WTC11 (cell line): ENCODE measurements around the gene SEPTIN10.

Experiments
- CBFB ChIP-seq: sonication (generic); formaldehyde crosslinking; IDR thresholded peaks from 2 replicates; pipeline ENCODE4 v1.8.1; 2022; ENCODE audit warnings: mild to moderate bottlenecking, low read depth, missing genetic modification reagents
- MXD4 ChIP-seq: fragments of 250-450 bp; sonication (Bioruptor Pico); IDR thresholded peaks from 2 replicates; pipeline ENCODE4 v1.8.0; 2021; ENCODE audit warnings: mild to moderate bottlenecking, moderate library complexity, borderline replicate concordance
- NFATC4 ChIP-seq: fragments of 250-450 bp; sonication (Bioruptor Pico); IDR thresholded peaks from 2 replicates; pipeline ENCODE4 v1.9.0; 2021; ENCODE audit warnings: mild to moderate bottlenecking
- NR1H2 ChIP-seq: sonication (generic); formaldehyde crosslinking; IDR thresholded peaks from 2 replicates; pipeline ENCODE4 v1.9.0; 2021; ENCODE audit warnings: mild to moderate bottlenecking, moderate library complexity, missing genetic modification reagents
- NR3C1 ChIP-seq: sonication (generic); formaldehyde crosslinking; conservative IDR thresholded peaks from 2 replicates; pipeline ENCODE4 v1.8.1; 2023; ENCODE audit warnings: low read depth, mild to moderate bottlenecking, missing genetic modification reagents
- ZNF263 ChIP-seq: sonication (generic); formaldehyde crosslinking; IDR thresholded peaks from 2 replicates; pipeline ENCODE4 v1.8.1; 2022; ENCODE audit warnings: low read depth, mild to moderate bottlenecking, moderate library complexity, missing genetic modification reagents
- TF ChIP-seq, protein P1 (sequence below): sonication (generic); formaldehyde crosslinking; IDR thresholded peaks from 2 replicates; pipeline ENCODE4 v1.8.1; 2022; ENCODE audit warnings: mild to moderate bottlenecking, moderate library complexity, missing genetic modification reagents
- TF ChIP-seq, protein P2 (sequence below): fragments of 200-600 bp; IDR thresholded peaks from 2 replicates; pipeline ENCODE4 v1.8.0; 2022; ENCODE audit warnings: antibody characterized with exemption
- TF ChIP-seq, protein P3 (sequence below): sonication (generic); formaldehyde crosslinking; conservative IDR thresholded peaks from 2 replicates; pipeline ENCODE4 v1.8.1; 2022; ENCODE audit warnings: mild to moderate bottlenecking, missing genetic modification reagents
- TF ChIP-seq, protein P4 (sequence below): sonication (generic); formaldehyde crosslinking; IDR thresholded peaks from 2 replicates; pipeline ENCODE4 v1.8.0; 2022; ENCODE audit warnings: mild to moderate bottlenecking, missing genetic modification reagents
- TF ChIP-seq, protein P5 (sequence below): sonication (generic); formaldehyde crosslinking; IDR thresholded peaks from 2 replicates; pipeline ENCODE4 v1.8.1; 2023; ENCODE audit warnings: mild to moderate bottlenecking, missing genetic modification reagents
- TF ChIP-seq, protein P6 (sequence below): sonication (generic); formaldehyde crosslinking; IDR thresholded peaks from 2 replicates; pipeline ENCODE4 v1.8.1; 2022; ENCODE audit warnings: low read depth, missing genetic modification reagents, borderline replicate concordance

DNA sequence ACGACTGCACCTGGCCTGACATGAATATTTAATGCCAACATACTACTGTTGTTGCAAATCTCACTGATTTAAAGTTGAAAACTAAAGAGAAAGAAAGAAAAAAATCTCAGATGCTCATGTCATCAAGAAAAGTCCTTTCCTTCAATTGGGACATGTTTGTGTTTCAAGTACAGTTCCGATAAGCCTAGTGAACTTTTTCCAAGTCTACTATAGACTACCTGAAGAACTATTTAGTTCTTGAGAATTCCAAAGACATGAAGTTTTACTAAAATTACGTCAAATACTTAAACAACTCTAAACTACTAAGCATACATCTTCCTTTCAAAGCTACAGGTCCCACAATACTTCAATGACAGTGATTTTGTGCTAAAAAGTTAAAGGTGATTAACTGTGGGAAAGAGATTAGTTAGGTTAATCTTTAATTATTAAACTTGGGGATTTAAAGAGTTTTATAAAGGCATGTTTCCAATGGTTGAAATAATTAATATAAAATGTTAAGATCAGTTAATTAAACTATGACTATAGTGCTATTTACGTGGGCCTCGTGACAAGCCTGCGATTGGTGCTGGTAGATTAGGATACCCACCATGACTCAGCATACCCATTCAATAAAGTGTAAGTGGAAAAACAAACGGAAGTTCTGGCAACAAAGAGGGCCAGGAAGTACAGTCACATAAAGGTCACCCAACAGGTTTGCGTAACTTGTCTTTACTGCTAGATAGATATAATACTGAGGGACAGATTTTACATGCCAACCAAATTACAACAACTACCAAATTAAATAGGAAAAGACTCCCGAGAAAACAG is 55.5 kb downstream of the SEPTIN10 start:
- TF ChIP-seq NR3C1, result no peak
- TF ChIP-seq, protein P1, sequence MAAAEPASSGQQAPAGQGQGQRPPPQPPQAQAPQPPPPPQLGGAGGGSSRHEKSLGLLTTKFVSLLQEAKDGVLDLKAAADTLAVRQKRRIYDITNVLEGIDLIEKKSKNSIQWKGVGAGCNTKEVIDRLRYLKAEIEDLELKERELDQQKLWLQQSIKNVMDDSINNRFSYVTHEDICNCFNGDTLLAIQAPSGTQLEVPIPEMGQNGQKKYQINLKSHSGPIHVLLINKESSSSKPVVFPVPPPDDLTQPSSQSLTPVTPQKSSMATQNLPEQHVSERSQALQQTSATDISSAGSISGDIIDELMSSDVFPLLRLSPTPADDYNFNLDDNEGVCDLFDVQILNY, result no peak
- no peak for TF ChIP-seq ZNF263 (CRISPR knock-in tag)
- no peak for TF ChIP-seq MXD4 (CRISPR knock-in tag)
- TF ChIP-seq, protein P2, sequence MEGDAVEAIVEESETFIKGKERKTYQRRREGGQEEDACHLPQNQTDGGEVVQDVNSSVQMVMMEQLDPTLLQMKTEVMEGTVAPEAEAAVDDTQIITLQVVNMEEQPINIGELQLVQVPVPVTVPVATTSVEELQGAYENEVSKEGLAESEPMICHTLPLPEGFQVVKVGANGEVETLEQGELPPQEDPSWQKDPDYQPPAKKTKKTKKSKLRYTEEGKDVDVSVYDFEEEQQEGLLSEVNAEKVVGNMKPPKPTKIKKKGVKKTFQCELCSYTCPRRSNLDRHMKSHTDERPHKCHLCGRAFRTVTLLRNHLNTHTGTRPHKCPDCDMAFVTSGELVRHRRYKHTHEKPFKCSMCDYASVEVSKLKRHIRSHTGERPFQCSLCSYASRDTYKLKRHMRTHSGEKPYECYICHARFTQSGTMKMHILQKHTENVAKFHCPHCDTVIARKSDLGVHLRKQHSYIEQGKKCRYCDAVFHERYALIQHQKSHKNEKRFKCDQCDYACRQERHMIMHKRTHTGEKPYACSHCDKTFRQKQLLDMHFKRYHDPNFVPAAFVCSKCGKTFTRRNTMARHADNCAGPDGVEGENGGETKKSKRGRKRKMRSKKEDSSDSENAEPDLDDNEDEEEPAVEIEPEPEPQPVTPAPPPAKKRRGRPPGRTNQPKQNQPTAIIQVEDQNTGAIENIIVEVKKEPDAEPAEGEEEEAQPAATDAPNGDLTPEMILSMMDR, result no peak
- TF ChIP-seq, protein P3, sequence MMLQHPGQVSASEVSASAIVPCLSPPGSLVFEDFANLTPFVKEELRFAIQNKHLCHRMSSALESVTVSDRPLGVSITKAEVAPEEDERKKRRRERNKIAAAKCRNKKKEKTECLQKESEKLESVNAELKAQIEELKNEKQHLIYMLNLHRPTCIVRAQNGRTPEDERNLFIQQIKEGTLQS (CRISPR knock-in tag), result no peak
- no peak for TF ChIP-seq NFATC4 (CRISPR knock-in tag)
- TF ChIP-seq, protein P4, sequence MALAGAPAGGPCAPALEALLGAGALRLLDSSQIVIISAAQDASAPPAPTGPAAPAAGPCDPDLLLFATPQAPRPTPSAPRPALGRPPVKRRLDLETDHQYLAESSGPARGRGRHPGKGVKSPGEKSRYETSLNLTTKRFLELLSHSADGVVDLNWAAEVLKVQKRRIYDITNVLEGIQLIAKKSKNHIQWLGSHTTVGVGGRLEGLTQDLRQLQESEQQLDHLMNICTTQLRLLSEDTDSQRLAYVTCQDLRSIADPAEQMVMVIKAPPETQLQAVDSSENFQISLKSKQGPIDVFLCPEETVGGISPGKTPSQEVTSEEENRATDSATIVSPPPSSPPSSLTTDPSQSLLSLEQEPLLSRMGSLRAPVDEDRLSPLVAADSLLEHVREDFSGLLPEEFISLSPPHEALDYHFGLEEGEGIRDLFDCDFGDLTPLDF (CRISPR knock-in tag), result no peak
- TF ChIP-seq CBFB, result no peak
- TF ChIP-seq, protein P5, sequence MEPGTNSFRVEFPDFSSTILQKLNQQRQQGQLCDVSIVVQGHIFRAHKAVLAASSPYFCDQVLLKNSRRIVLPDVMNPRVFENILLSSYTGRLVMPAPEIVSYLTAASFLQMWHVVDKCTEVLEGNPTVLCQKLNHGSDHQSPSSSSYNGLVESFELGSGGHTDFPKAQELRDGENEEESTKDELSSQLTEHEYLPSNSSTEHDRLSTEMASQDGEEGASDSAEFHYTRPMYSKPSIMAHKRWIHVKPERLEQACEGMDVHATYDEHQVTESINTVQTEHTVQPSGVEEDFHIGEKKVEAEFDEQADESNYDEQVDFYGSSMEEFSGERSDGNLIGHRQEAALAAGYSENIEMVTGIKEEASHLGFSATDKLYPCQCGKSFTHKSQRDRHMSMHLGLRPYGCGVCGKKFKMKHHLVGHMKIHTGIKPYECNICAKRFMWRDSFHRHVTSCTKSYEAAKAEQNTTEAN (CRISPR knock-in tag), result no peak
- TF ChIP-seq, protein P6, sequence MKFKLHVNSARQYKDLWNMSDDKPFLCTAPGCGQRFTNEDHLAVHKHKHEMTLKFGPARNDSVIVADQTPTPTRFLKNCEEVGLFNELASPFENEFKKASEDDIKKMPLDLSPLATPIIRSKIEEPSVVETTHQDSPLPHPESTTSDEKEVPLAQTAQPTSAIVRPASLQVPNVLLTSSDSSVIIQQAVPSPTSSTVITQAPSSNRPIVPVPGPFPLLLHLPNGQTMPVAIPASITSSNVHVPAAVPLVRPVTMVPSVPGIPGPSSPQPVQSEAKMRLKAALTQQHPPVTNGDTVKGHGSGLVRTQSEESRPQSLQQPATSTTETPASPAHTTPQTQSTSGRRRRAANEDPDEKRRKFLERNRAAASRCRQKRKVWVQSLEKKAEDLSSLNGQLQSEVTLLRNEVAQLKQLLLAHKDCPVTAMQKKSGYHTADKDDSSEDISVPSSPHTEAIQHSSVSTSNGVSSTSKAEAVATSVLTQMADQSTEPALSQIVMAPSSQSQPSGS (CRISPR knock-in tag), result no peak
- TF ChIP-seq NR1H2, result no peak
